HG03103 (cell line): ENCODE results near the gene ABL1.

Source experiments
- ATAC-seq: cut with Tn5 transposase; IDR thresholded peaks from one replicate; pipeline ENCODE4 v1.9.1; 2021; ENCODE audit warnings: low read depth; ENCODE audit not compliant: unreplicated experiment

ABL1 gene

DNA sequence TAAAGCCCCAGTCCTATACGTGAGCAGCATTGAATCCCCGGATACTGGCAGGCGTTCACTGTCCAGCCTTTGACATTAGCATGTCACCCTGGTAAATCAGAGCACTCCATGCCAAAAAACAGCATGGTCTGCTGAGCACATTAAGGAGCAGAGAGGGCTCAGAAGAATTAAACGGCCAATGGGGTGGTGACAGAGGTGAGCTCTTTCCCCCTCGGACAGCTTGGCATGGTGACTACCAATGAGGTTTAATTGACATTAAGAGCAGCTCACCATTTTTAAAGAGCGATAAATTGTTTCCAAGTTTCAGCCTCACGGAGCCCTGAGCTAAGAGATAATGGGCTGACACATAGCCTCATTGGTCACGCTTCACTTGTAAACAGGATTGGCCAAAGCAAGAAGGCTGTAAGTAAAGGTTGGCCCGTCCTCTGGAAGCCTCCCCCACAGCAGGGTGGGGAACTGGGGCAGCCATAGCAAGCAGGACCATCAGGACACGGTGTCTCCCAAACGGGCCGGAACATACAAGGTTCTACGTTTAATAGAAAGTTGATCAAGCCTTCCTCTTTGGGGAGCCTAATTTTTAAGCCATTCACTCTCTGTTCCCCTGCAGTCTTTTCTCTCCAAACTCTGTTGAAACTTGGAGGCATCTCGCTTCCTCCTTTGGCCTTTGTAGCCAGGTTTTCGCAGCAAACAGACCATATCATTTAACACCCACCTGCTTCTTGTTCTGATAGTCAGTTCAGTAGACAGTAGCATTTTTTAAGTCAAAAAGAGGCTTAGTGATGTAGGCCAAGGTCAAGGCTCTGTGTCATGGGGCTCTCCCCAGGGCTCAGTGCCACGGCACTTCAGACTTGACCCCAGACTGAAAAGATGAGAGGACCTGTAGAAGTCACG, 35.7 kb downstream of the ABL1 start:
- peak; percentile 61 for ATAC-seq

GRCh38 chr9:130871395-130872062, 36.5 kb downstream of the ABL1 start:
- no peak for ATAC-seq

DNA sequence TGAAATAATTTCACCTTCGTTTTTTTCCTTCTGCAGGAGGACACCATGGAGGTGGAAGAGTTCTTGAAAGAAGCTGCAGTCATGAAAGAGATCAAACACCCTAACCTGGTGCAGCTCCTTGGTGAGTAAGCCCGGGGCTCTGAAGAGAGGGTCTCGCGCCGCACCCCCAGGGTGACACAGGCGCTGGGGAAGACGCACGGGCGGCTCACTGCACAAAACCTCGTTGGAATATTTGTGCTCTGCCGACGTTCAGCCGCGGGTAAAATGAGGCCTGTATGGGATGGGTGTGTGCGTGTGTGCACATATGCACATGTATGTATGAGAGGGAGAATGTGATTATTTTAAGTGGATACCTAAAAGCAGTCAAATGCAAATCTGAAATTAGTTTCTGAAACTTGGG, 37.0 kb downstream of the ABL1 start:
- ATAC-seq: no peak

DNA sequence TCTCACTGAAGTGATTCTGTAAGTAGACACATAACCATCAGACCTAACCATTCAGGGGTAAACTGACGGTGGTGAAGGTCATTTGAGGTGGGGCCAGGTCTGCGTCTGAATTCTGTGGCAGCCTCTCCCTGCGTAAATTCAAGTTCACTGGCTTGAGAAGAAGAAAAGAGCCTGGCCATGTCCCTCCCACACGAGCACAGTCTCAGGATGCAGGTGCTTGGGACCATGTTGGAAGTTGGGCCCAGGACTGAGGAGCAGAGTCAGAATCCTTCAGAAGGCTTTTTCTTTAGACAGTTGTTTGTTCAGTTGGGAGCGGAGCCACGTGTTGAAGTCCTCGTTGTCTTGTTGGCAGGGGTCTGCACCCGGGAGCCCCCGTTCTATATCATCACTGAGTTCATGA, 37.5 kb downstream of the ABL1 start:
- ATAC-seq: no peak

GRCh38 chr9:130872912-130873503, 38.0 kb downstream of the ABL1 start:
- no peak for ATAC-seq

DNA sequence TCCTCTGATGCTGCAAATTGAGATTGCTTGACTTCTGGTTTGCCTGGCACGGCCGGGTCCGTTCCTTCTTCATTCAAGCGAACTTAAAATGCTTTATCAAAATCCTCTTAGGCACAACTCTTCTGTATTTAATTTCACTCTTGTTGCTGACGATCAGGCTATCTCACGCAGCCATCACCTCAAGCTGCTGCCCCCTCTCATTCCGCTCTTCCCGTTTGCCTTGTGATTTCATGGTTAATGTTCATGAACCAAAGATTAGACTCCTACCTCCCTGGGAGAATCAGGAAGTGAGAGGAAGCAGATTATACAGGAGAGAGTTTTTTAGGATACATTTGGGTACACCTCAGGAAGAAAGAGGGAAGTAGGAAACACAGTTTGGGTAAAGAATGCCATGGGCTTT, 38.9 kb downstream of the ABL1 start:
- ATAC-seq: no peak

DNA sequence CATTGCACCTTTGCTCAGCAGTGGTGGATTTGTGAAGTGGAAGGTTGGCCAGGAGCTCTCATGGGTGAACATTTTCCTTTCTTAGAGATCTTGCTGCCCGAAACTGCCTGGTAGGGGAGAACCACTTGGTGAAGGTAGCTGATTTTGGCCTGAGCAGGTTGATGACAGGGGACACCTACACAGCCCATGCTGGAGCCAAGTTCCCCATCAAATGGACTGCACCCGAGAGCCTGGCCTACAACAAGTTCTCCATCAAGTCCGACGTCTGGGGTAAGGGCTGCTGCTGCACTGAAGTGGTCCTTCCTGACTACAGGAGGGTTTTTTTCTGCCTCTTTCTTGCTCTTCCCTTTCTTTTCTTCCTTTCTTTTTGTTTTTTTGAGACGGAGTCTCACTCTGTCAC, 39.7 kb downstream of the ABL1 start:
- ATAC-seq: no peak

DNA sequence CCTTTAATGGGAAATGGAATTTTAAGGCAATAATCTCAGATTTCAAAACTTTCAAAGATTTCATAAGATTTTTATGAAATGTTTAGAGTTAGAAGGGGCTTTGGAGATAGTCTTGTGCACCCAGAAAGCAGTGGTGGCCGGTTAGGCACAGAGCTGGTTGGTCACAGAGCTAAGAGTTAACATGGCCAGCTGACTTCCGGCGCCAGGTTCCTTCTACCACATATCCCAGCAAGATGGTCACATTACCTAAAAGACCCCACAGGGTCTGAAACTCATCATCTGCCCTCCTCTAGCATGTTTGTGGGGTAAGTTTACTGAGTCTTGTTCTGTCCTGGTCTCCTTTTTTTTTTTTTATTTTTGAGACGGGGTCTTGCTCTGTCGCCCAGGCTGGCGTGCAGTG, 42.2 kb downstream of the ABL1 start:
- no peak for ATAC-seq

- no peak for ATAC-seq
Observed at GRCh38 chr9:130878295-130878694, 43.2 kb downstream of the ABL1 start.

DNA sequence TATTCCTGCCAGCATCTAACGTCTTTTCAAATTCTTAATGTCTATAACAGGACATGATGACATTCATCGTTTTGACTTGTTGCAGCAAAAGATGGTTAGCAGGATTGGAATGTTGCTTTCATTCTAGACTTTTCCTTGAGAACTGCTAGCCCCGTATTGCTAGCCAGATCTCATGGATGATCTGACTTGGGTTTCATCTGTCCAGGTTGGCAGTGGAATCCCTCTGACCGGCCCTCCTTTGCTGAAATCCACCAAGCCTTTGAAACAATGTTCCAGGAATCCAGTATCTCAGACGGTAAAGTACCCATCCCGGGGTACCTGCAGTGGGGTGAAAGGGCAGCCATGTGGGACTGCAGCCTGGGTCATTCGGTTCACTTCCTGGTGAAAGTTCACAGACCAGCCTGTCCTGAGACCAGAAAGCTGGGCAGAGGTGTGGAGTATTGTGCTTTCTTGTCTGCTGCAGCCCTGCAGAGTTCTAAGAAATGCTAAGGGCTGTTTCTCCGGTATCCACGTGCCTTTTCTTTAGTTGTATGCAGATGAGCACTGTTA, 44.9 kb downstream of the ABL1 start:
- ATAC-seq: no peak

- ATAC-seq: no peak
Observed at GRCh38 chr9:130880599-130881220, 45.7 kb downstream of the ABL1 start.

GRCh38 chr9:130881516-130881915, 46.5 kb downstream of the ABL1 start:
- no peak for ATAC-seq

DNA sequence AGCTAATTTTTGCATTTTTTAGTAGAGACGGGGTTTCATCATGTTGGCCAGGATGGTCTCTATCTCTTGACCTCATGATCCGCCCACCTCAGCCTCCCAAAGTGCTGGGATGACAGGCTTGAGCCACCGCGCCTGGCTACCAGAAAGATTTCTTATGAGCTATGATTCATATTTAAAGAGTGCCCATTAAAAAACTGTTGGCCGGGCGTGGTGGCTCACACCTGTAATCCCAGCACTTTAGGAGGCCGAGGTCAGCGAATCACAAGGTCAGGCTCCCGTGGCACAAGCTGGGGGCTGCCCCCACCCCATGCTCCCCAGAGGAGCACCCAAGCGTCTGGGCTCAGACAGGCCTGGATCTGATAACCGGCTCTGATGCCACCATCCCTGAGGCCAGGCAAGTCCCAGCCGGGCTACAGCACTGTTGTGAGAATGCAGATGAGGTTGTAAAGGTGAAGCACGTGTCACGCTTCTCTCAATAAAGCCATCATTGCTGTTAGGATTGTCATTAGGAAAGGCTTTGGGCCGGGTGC, 47.7 kb downstream of the ABL1 start:
- ATAC-seq: no peak

- no peak for ATAC-seq
Observed at GRCh38 chr9:130883479-130883878, 48.4 kb downstream of the ABL1 start.

- ATAC-seq: no peak
Observed at GRCh38 chr9:130884111-130884531, 49.1 kb downstream of the ABL1 start.

DNA sequence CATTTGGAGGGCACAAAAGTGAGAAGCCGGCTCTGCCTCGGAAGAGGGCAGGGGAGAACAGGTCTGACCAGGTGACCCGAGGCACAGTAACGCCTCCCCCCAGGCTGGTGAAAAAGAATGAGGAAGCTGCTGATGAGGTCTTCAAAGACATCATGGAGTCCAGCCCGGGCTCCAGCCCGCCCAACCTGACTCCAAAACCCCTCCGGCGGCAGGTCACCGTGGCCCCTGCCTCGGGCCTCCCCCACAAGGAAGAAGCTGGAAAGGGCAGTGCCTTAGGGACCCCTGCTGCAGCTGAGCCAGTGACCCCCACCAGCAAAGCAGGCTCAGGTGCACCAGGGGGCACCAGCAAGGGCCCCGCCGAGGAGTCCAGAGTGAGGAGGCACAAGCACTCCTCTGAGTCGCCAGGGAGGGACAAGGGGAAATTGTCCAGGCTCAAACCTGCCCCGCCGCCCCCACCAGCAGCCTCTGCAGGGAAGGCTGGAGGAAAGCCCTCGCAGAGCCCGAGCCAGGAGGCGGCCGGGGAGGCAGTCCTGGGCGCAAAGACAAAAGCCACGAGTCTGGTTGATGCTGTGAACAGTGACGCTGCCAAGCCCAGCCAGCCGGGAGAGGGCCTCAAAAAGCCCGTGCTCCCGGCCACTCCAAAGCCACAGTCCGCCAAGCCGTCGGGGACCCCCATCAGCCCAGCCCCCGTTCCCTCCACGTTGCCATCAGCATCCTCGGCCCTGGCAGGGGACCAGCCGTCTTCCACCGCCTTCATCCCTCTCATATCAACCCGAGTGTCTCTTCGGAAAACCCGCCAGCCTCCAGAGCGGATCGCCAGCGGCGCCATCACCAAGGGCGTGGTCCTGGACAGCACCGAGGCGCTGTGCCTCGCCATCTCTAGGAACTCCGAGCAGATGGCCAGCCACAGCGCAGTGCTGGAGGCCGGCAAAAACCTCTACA, 49.8 kb downstream of the ABL1 start:
- ATAC-seq: no peak

DNA sequence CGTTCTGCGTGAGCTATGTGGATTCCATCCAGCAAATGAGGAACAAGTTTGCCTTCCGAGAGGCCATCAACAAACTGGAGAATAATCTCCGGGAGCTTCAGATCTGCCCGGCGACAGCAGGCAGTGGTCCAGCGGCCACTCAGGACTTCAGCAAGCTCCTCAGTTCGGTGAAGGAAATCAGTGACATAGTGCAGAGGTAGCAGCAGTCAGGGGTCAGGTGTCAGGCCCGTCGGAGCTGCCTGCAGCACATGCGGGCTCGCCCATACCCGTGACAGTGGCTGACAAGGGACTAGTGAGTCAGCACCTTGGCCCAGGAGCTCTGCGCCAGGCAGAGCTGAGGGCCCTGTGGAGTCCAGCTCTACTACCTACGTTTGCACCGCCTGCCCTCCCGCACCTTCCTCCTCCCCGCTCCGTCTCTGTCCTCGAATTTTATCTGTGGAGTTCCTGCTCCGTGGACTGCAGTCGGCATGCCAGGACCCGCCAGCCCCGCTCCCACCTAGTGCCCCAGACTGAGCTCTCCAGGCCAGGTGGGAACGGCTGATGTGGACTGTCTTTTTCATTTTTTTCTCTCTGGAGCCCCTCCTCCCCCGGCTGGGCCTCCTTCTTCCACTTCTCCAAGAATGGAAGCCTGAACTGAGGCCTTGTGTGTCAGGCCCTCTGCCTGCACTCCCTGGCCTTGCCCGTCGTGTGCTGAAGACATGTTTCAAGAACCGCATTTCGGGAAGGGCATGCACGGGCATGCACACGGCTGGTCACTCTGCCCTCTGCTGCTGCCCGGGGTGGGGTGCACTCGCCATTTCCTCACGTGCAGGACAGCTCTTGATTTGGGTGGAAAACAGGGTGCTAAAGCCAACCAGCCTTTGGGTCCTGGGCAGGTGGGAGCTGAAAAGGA, 50.7 kb downstream of the ABL1 start:
- ATAC-seq: no peak

- ATAC-seq: no peak
Observed at GRCh38 chr9:130886981-130887380, 51.9 kb downstream of the ABL1 start.
